Heart right ventricle (tissue), 16 donors: ENCODE measurements around the gene ZNG1B. TPM values are rescaled to one million over a fixed set of nuclear protein-coding genes. Genes with fewer than 3 reads are reported as not detected.
"Not testable (repeated sequence)": the region's sequence is repeated elsewhere in the genome, so short reads cannot be mapped to it uniquely, and the experiment has no call there.

ENCODE experiments used
- ATAC-seq, 8 donors: fragments of 200-7000 bp; cut with Tn5 transposase; one replicate each; pipeline ENCODE4 v1.9.1; 2020; ENCODE audit warnings: mild to moderate bottlenecking in 8 of 8, moderate library complexity in 8 of 8, moderate number of reproducible peaks in 1 of 8
- DNase-seq, 2 donors: peaks; one replicate each; pipeline ENCODE4 v3.0.0-alpha.2; 2020
- H3K27ac ChIP-seq, 10 donors: fragments of 200-600 bp; sonication (generic) in 2 of 10; one replicate each; pipeline versions ENCODE4 v1.5.0 to v1.8.0; 2020 to 2022; ENCODE audit warnings: mild to moderate bottlenecking in 3 of 10
- H3K27me3 ChIP-seq, 7 donors: fragments of 200-600 bp; one replicate each; pipeline ENCODE4 v1.8.0; 2021 to 2022; ENCODE audit warnings: mild to moderate bottlenecking in 2 of 7
- H3K36me3 ChIP-seq, 9 donors: fragments of 200-600 bp; sonication (generic) in 1 of 9; one replicate each; pipeline versions ENCODE4 v1.5.0 to v1.8.0; 2020 to 2022; ENCODE audit warnings: mild to moderate bottlenecking in 2 of 9
- H3K4me1 ChIP-seq, 9 donors: fragments of 200-600 bp; sonication (generic) in 1 of 9; one replicate each; pipeline versions ENCODE4 v1.5.0 to v1.8.0; 2020 to 2022; ENCODE audit warnings: mild to moderate bottlenecking in 4 of 9
- H3K4me3 ChIP-seq, 10 donors: fragments of 200-600 bp; sonication (generic) in 2 of 10; one replicate each; pipeline versions ENCODE4 v1.5.0 to v1.8.0; 2020 to 2022; ENCODE audit warnings: mild to moderate bottlenecking in 7 of 10, moderate library complexity in 2 of 10
- H3K9me3 ChIP-seq, 11 donors: fragments of 200-600 bp in 10 of 11; sonication (generic) in 2 of 11; one replicate each; pipeline versions ENCODE4 v1.5.0 to v1.8.0; 2013 to 2022; ENCODE audit warnings: mild to moderate bottlenecking in 2 of 11, control low read depth in 1 of 11, moderate library complexity in 1 of 11
- CTCF ChIP-seq, 9 donors: fragments of 200-600 bp; sonication (generic) in 2 of 9; IDR thresholded peaks; one replicate each; pipeline versions ENCODE4 v1.5.0 to v1.8.0; 2021 to 2022; ENCODE audit warnings: antibody characterized with exemption in 9 of 9, mild to moderate bottlenecking in 5 of 9, moderate library complexity in 1 of 9
- WGBS, 2 donors: extraction: QIAGEN DNeasy Blood & Tissue Kit; methylation state at CpG; one replicate each; pipeline ENCODE4 v1.1.7; 2013; ENCODE audit warnings: inconsistent platforms in 1 of 2; 5-methylcytosine and 5-hydroxymethylcytosine counted together
- intact Hi-C, 10 donors: fragments of 100-400 bp; cut with DNase I; formaldehyde crosslinking; loops; one replicate each; pipeline versions ENCODE4 v1.11.1 to v1.14.2; 2022
- polyA plus RNA-seq, 2 donors: library from polyadenylated mRNA; stranded (reverse); fragments of 200-250 nt; gene quantifications; one replicate each; pipeline ENCODE4 v1.2.3, GENCODE V29; 2013
- total RNA-seq, 10 donors: library from RNA; stranded (reverse); fragmentation: NEBNext Ultra II Directional in 3 of 10; extraction: Animal tissue kit (Norgen Biotek cat#: 25700) in 3 of 10; gene quantifications; one replicate each; pipeline versions ENCODE4 v1.2.1 to v1.2.4, GENCODE V29; 2021 to 2023
- donor health status: Arrhythmogenic right ventricular cardiomyopathy.
- donor health status: ischemic (EF 13 %, LVEDD 7.1; RV severe dilation, severe dysfunction).
- donor health status: healthy with polysubstance abuse.
- donor health status: DM: no; HTN: yes; CAD: no.
- donor health status: DM: no; HTN: no; CAD: no.
- donor health status: ischemic (EF 25% LVEDD 6.9; RV normal size, moderate dysfunction).
- donor health status: ischemic (EF 25% LVEDD 5.7; RV mildly dilated, moderate dysfunction).
- donor health status: healthy.
- donor health status: DM: yes; HTN: yes; CAD: no.
- donor health status: Ischemic cardiomyopathy.
- donor health status: ischemic (EF 35%, LVEDD 5.7; RV mildly dilated, moderate dysfunction).
- donor health status: nonischemic (EF 11% LVEDD 7.7; RV severe dilation, severe dysfunction).
- donor health status: DM: yes; HTN: yes; CAD: no.
- donor health status: PGD.
- donor health status: ischemic (EF 29% LVEDD 5.4; RV normal size, mild dysfunction).
- donor health status: nonischemic (EF 23%, LVEDD 6.1; RV moderate dilation, normal function).

ZNG1B gene
- total and polyA plus RNA-seq, 12 donors, result 19.7 to 41.5 (median 29.8) TPM

GRCh38 chr2:113407446-113408099 is 29.9 kb upstream of the ZNG1B start:
- intact Hi-C loops, result no loop called here
- no peak for TF ChIP-seq CTCF (IDR thresholded peaks at IDR 0.05)
- Histone ChIP-seq H3K4me3 (no peak overlapping the region), H3K27me3 (peaks cover 0 to 43% (median 12%) of the 10 kb centered on the region in 7 donors), H3K27ac (no peak overlapping the region), H3K4me1 (no peaks in the 10 kb centered on the region), H3K9me3 (no peaks in the 10 kb centered on the region), H3K36me3 (no peaks in the 10 kb centered on the region)
- 72 to 79% methylated on average over 3 of the region's 3 CpGs for WGBS, 2 donors
- ATAC-seq (no peak), DNase-seq (no peak)

- peaks cover 0 to 16% (median 4%) of the 10 kb centered on the region in 7 donors for H3K27me3 ChIP-seq
- WGBS, 2 donors, result 86 to 91% methylated on average over 1 of the region's 3 CpGs
- DNase-seq, intact Hi-C loops, H3K36me3 ChIP-seq, H3K27ac ChIP-seq, H3K4me1 ChIP-seq, H3K9me3 ChIP-seq, H3K4me3 ChIP-seq: not testable (repeated sequence)
- ATAC-seq, result peak in 1 of 8 donors; percentile 7
Observed at GRCh38 chr2:113411725-113412352, 25.7 kb upstream of the ZNG1B start.

GRCh38 chr2:113412774-113413173 is 24.7 kb upstream of the ZNG1B start:
- intact Hi-C loops, H3K27me3 ChIP-seq, H3K4me1 ChIP-seq, H3K4me3 ChIP-seq, H3K9me3 ChIP-seq, ATAC-seq, H3K36me3 ChIP-seq, DNase-seq, H3K27ac ChIP-seq: not testable (repeated sequence)
- WGBS, 2 donors, result 48 to 66% methylated on average over 5 of the region's 5 CpGs

GRCh38 chr2:113431773-113432172 is 5.7 kb upstream of the ZNG1B start:
- H3K4me1 ChIP-seq, intact Hi-C loops, ATAC-seq, H3K9me3 ChIP-seq, H3K4me3 ChIP-seq, DNase-seq, H3K36me3 ChIP-seq, H3K27me3 ChIP-seq: not testable (repeated sequence)
- H3K27ac ChIP-seq, result peak overlapping the region in 1 of 10 donors; percentile 79
- WGBS, 2 donors, result 22 to 50% methylated on average over 1 of the region's 1 CpG

GRCh38 chr2:113433468-113433867 is 4.0 kb upstream of the ZNG1B start:
- H3K27ac ChIP-seq, H3K9me3 ChIP-seq, DNase-seq, intact Hi-C loops, H3K27me3 ChIP-seq, H3K4me1 ChIP-seq, H3K4me3 ChIP-seq, H3K36me3 ChIP-seq, ATAC-seq: not testable (repeated sequence)

- DNase-seq, ATAC-seq, H3K9me3 ChIP-seq, H3K4me3 ChIP-seq, H3K27ac ChIP-seq, intact Hi-C loops, H3K27me3 ChIP-seq, H3K4me1 ChIP-seq: not testable (repeated sequence)
- H3K36me3 ChIP-seq, result peaks cover 0 to 17% (median 0%) of the 10 kb centered on the region in 9 donors
Observed at GRCh38 chr2:113465770-113466169, 28.3 kb downstream of the ZNG1B start.

GRCh38 chr2:113476688-113477368 is 39.3 kb downstream of the ZNG1B start:
- ATAC-seq, H3K27me3 ChIP-seq, H3K4me3 ChIP-seq, H3K9me3 ChIP-seq, intact Hi-C loops, H3K4me1 ChIP-seq, H3K27ac ChIP-seq, DNase-seq, H3K36me3 ChIP-seq: not testable (repeated sequence)
- 94% methylated on average over 14 to 18 of the region's 24 CpGs for WGBS, 2 donors

GRCh38 chr2:113496527-113496926 is 59.0 kb downstream of the ZNG1B start:
- H3K9me3 ChIP-seq, H3K4me1 ChIP-seq, DNase-seq, H3K27ac ChIP-seq, intact Hi-C loops, ATAC-seq, H3K4me3 ChIP-seq, H3K36me3 ChIP-seq: not testable (repeated sequence)
- H3K27me3 ChIP-seq, result peaks cover 0 to 26% (median 19%) of the 10 kb centered on the region in 7 donors
- 96% methylated on average over 13 of the region's 13 CpGs; no CpG with 5 or more reads in 1 of the 2 donors for WGBS, 2 donors

GRCh38 chr2:113498365-113498764 is 60.9 kb downstream of the ZNG1B start, which contains the start of gene FOXD4L1:
Gene FOXD4L1, plus strand, starts transcription at chr2:113498665. Its CDS starts 592 bp downstream, at chr2:113499257.
- H3K4me3 ChIP-seq, H3K36me3 ChIP-seq, ATAC-seq, DNase-seq, H3K9me3 ChIP-seq, intact Hi-C loops, H3K27ac ChIP-seq: not testable (repeated sequence)
- Histone ChIP-seq H3K27me3 (peaks cover 15 to 41% (median 34%) of the 10 kb centered on the region in 7 donors), H3K4me1 (peaks cover 0 to 18% (median 13%) of the 10 kb centered on the region in 9 donors)
- 69 to 79% methylated on average over 1 to 3 of the region's 4 CpGs for WGBS, 2 donors
